A549 (cell line): ENCODE measurements around the gene PARM1.

Experiments
- BHLHE40 ChIP-seq: IDR thresholded peaks from 2 replicates; pipeline ENCODE4 v1.6.1; 2012; ENCODE audit warnings: low read depth, low read length, inconsistent platforms
- CEBPB ChIP-seq, 2 experiments: fragments of >200 bp in 1 of 2; sonication (Bioruptor Twin) in 1 of 2; formaldehyde crosslinking in 1 of 2; IDR thresholded peaks; 2 replicates each; pipeline ENCODE4 v1.6.1; 2012 to 2016
- CHD2 ChIP-seq: fragments of 150-350 bp; IDR thresholded peaks from 2 replicates; pipeline ENCODE4 v1.6.1; 2014; ENCODE audit warnings: low read length; ENCODE audit not compliant: partially characterized antibody
- CTCF ChIP-seq: fragments of >200 bp; sonication (Bioruptor Twin); formaldehyde crosslinking; IDR thresholded peaks from 3 replicates; pipeline ENCODE4 v1.5.1; 2016
- ELK1 ChIP-seq: fragments of 150-350 bp; IDR thresholded peaks from 2 replicates; pipeline ENCODE4 v1.6.1; 2014; ENCODE audit warnings: low read depth, mild to moderate bottlenecking, low read length
- JUNB ChIP-seq: fragments of >200 bp; sonication (Bioruptor Twin); formaldehyde crosslinking; IDR thresholded peaks from 2 replicates; pipeline ENCODE4 v1.6.1; 2016
- KDM1A ChIP-seq: fragments of 200-600 bp; sonication (generic); IDR thresholded peaks from 2 replicates; pipeline ENCODE4 v1.6.1; 2016; ENCODE audit warnings: low read depth, mild to moderate bottlenecking
- MAX ChIP-seq: IDR thresholded peaks from 2 replicates; pipeline ENCODE4 v1.6.1; 2012
- MAZ ChIP-seq: fragments of 150-350 bp; IDR thresholded peaks from 2 replicates; pipeline ENCODE4 v1.6.1; 2014; ENCODE audit warnings: antibody characterized with exemption, low read depth, low read length, borderline replicate concordance
- MYC ChIP-seq: IDR thresholded peaks from 2 replicates; pipeline ENCODE4 v1.6.1; 2012; ENCODE audit warnings: mild to moderate bottlenecking, inconsistent platforms, low read length, improper control_type of control experiment, borderline replicate concordance
- POLR2A ChIP-seq: IDR thresholded peaks from 2 replicates; pipeline ENCODE4 v1.6.1; 2012; ENCODE audit warnings: mild to moderate bottlenecking, low read length
- SMC3 ChIP-seq: fragments of >200 bp; sonication (Bioruptor Twin); formaldehyde crosslinking; IDR thresholded peaks from 3 replicates; pipeline ENCODE4 v1.6.1; 2018; ENCODE audit warnings: inconsistent platforms
- ZFP36 ChIP-seq: fragments of 450-650 bp; IDR thresholded peaks from 2 replicates; pipeline ENCODE4 v1.6.1; 2014; ENCODE audit warnings: borderline replicate concordance; ENCODE audit not compliant: partially characterized antibody

- TF ChIP-seq ELK1 (no peak), CTCF (no peak), BHLHE40 (no peak), POLR2A (no peak), JUNB (no peak), MYC (no peak), SMC3 (no peak), KDM1A (no peak), CEBPB (IDR thresholded peaks at IDR 0.05) (no peak), MAX (no peak), MAZ (no peak), ZFP36 (no peak), CHD2 (no peak)
Observed at GRCh38 chr4:74971862-74972261, 38.9 kb downstream of the PARM1 start.
